IMR-90 (cell line): Measurements from ENCODE around the gene OR4K2. TPM values are rescaled to one million over a fixed set of nuclear protein-coding genes. Genes with fewer than 3 reads are reported as not detected.

Source experiments
- ATAC-seq: fragments of 200-7000 bp; cut with Tn5 transposase; 2 replicates; pipeline ENCODE4 v1.9.1; 2020; ENCODE audit warnings: low read depth, mild to moderate bottlenecking, moderate library complexity
- BruUV-seq: library from RNA; stranded (reverse); fragments of 400-500 nt; replicated peaks from 2 replicates; lab custom pipeline; 2021; lab: Mats Ljungman, UMichigan
- CTCF ChIA-PET: fragments of 300-600 bp; formaldehyde crosslinking; extraction: SDS; loops from one replicate; lab custom pipeline; 2021; ENCODE audit warnings: antibody characterized with exemption; lab: Yijun Ruan, JAX
- POLR2A ChIA-PET: fragments of 300-600 bp; sonication (Branson Sonifier 250); formaldehyde crosslinking; loops from one replicate; lab custom pipeline; 2022; ENCODE audit warnings: antibody characterized with exemption; ENCODE audit not compliant: unreplicated experiment; lab: Charles Lee
- DNase-seq: peaks from one replicate; pipeline ENCODE4 v3.0.0; 2013
- H2AFZ ChIP-seq: replicated peaks from 2 replicates; pipeline ENCODE3; 2013; ENCODE audit warnings: low read length, mild to moderate bottlenecking; ENCODE audit not compliant: poor library complexity
- H2AK5ac ChIP-seq: 2 replicates; pipeline ENCODE4 v1.6.1; 2013; ENCODE audit warnings: low read depth, low read length, inconsistent platforms
- H2AK9ac ChIP-seq: replicated peaks from 2 replicates; pipeline ENCODE3; 2013; ENCODE audit warnings: mild to moderate bottlenecking, low read depth, low read length, moderate library complexity; ENCODE audit not compliant: poor library complexity
- H2BK120ac ChIP-seq: 2 replicates; pipeline ENCODE4 v1.6.1; 2013; ENCODE audit warnings: low read depth, low read length, inconsistent platforms
- H2BK15ac ChIP-seq: 3 replicates; pipeline ENCODE4 v1.6.1; 2013; ENCODE audit warnings: low read depth, low read length, inconsistent platforms
- H2BK20ac ChIP-seq: 2 replicates; pipeline ENCODE4 v1.6.1; 2013; ENCODE audit warnings: low read depth, mild to moderate bottlenecking, inconsistent platforms, low read length, moderate library complexity
- H2BK5ac ChIP-seq: 2 replicates; pipeline ENCODE4 v1.6.1; 2013; ENCODE audit warnings: mild to moderate bottlenecking, low read depth, low read length, inconsistent platforms; ENCODE audit not compliant: poor library complexity, severe bottlenecking
- H3K14ac ChIP-seq: replicated peaks from 2 replicates; pipeline ENCODE4 v1.6.1; 2013; ENCODE audit warnings: low read depth, low read length, inconsistent platforms
- H3K18ac ChIP-seq: 2 replicates; pipeline ENCODE4 v1.6.1; 2013; ENCODE audit warnings: low read depth, low read length, control low read depth
- H3K23ac ChIP-seq: 2 replicates; pipeline ENCODE4 v1.6.1; 2013; ENCODE audit warnings: low read depth, low read length, inconsistent platforms
- H3K27ac ChIP-seq: 2 replicates; pipeline ENCODE4 v1.5.1; 2013; ENCODE audit warnings: mild to moderate bottlenecking, control low read depth, low read length; ENCODE audit not compliant: insufficient read depth
- H3K27me3 ChIP-seq: 2 replicates; pipeline ENCODE4 v1.6.1; 2013; ENCODE audit warnings: low read length; ENCODE audit not compliant: control insufficient read depth, insufficient read depth
- H3K36me3 ChIP-seq: 2 replicates; pipeline ENCODE4 v1.6.1; 2013; ENCODE audit warnings: low read length, mixed read lengths; ENCODE audit not compliant: control insufficient read depth, insufficient read depth
- H3K4ac ChIP-seq: 2 replicates; pipeline ENCODE4 v1.6.1; 2013; ENCODE audit warnings: low read depth, low read length, inconsistent platforms
- H3K4me1 ChIP-seq: 2 replicates; pipeline ENCODE4 v1.6.1; 2013; ENCODE audit warnings: low read length, mixed read lengths; ENCODE audit not compliant: control insufficient read depth, insufficient read depth
- H3K4me2 ChIP-seq: 2 replicates; pipeline ENCODE4 v1.6.1; 2013; ENCODE audit warnings: low read depth, mild to moderate bottlenecking, control low read depth, low read length, moderate library complexity
- H3K4me3 ChIP-seq: 2 replicates; pipeline ENCODE4 v1.5.1; 2013; ENCODE audit warnings: low read depth, mild to moderate bottlenecking, control low read depth, low read length, moderate library complexity; ENCODE audit not compliant: insufficient read depth
- H3K56ac ChIP-seq: 2 replicates; pipeline ENCODE4 v1.6.1; 2013; ENCODE audit warnings: low read length, inconsistent platforms; ENCODE audit not compliant: insufficient read depth; ENCODE audit errors: extremely low read depth
- H3K79me1 ChIP-seq, 2 experiments: 2 replicates each; pipeline ENCODE4 v1.6.1; 2013; ENCODE audit warnings: low read length in 2 of 2, inconsistent platforms in 1 of 2, low read depth in 1 of 2
- H3K9ac ChIP-seq: 2 replicates; pipeline ENCODE4 v1.6.1; 2013; ENCODE audit warnings: low read depth, low read length, control low read depth
- H3K9me1 ChIP-seq: 2 replicates; pipeline ENCODE4 v1.6.1; 2013; ENCODE audit warnings: low read length, inconsistent platforms; ENCODE audit not compliant: insufficient read depth
- H3K9me3 ChIP-seq: 2 replicates; pipeline ENCODE4 v1.6.1; 2013; ENCODE audit warnings: low read length; ENCODE audit not compliant: control insufficient read depth, insufficient read depth
- H4K20me1 ChIP-seq: 2 replicates; pipeline ENCODE4 v1.6.1; 2013; ENCODE audit warnings: low read length, inconsistent platforms; ENCODE audit not compliant: insufficient read depth
- H4K5ac ChIP-seq: 2 replicates; pipeline ENCODE4 v1.6.1; 2013; ENCODE audit warnings: mild to moderate bottlenecking, low read depth, low read length, control low read depth
- H4K8ac ChIP-seq, 2 experiments: 2 replicates each; pipeline ENCODE4 v1.6.1; 2013; ENCODE audit warnings: low read depth in 2 of 2, low read length in 2 of 2, control low read depth in 1 of 2, inconsistent platforms in 1 of 2
- H4K91ac ChIP-seq: 2 replicates; pipeline ENCODE4 v1.6.1; 2013; ENCODE audit warnings: low read depth, low read length, inconsistent platforms; ENCODE audit not compliant: insufficient read depth
- FOS ChIP-seq: fragments of 150-350 bp; IDR thresholded peaks from 2 replicates; pipeline ENCODE4 v1.6.1; 2016; ENCODE audit warnings: low read depth, low read length
- SMC3 ChIP-seq: fragments of 150-350 bp; IDR thresholded peaks from 2 replicates; pipeline ENCODE4 v1.6.1; 2016; ENCODE audit warnings: low read depth, mild to moderate bottlenecking, antibody characterized with exemption, low read length, moderate library complexity
- WGBS, 2 experiments: methylation state at CpG; one replicate each; pipeline versions ENCODE4 v1.1.5 to v1.1.7; 2013; ENCODE audit warnings: missing lambda C conversion rate in 2 of 2; ENCODE audit not compliant: insufficient read length in 1 of 2; ENCODE audit errors: extremely low coverage in 2 of 2; 5-methylcytosine and 5-hydroxymethylcytosine counted together
- dilution Hi-C: fragments of 300-500 bp; cut with HindIII; formaldehyde crosslinking; loops from one replicate; pipeline ENCODE4 v1.14.3; 2018; ENCODE audit warnings: low sequenced_read_pairs; ENCODE audit not compliant: unreplicated experiment
- in situ Hi-C: fragments of 300-500 bp; cut with MboI; formaldehyde crosslinking; loops from 3 replicates; pipeline ENCODE4 v1.14.3; 2019; ENCODE audit warnings: low sequenced_read_pairs, inconsistent platforms, mixed read lengths
- intact Hi-C: fragments of 100-400 bp; cut with micrococcal nuclease; formaldehyde crosslinking; loops from 2 replicates; pipeline ENCODE4 v1.10.0; 2022
- polyA plus RNA-seq, 3 experiments: library from polyadenylated mRNA; depleted of rRNA; stranded (reverse); fragments of >200 nt; gene quantifications; 2 replicates each; pipeline ENCODE4 v1.2.3, GENCODE V29; 2012; ENCODE audit warnings: low replicate concordance in 1 of 3
- total RNA-seq: library from RNA; depleted of rRNA; stranded (reverse); fragments of >200 nt; gene quantifications from 2 replicates; pipeline ENCODE4 v1.2.3, GENCODE V29; 2012

OR4K2 gene
- total and polyA plus RNA-seq, 2 of the 4 experiments (the other 2 are of a cell fraction): not detected

- Histone ChIP-seq H4K5ac (no peak overlapping the region), H3K56ac (no peak overlapping the region), H3K23ac (no peak overlapping the region), H3K27ac (no peak overlapping the region), H4K8ac (no peak overlapping the region), H3K9ac (no peak overlapping the region), H2AK9ac (no peak overlapping the region), H2AFZ (no peak overlapping the region), H3K18ac (no peak overlapping the region), H4K20me1 (no peaks in the 10 kb centered on the region), H2BK120ac (no peak overlapping the region), H3K79me1 (no peaks in the 10 kb centered on the region), H2BK15ac (no peak overlapping the region), H3K9me3 (peaks cover 20% of the 10 kb centered on the region), H3K36me3 (no peaks in the 10 kb centered on the region), H3K4me2 (no peak overlapping the region), H3K4me3 (no peak overlapping the region), H3K4ac (no peak overlapping the region), H4K91ac (no peak overlapping the region), H3K14ac (no peak overlapping the region), H2BK5ac (no peak overlapping the region), H2BK20ac (no peak overlapping the region), H3K4me1 (no peaks in the 10 kb centered on the region), H3K9me1 (no peaks in the 10 kb centered on the region), H3K27me3 (no peaks in the 10 kb centered on the region), H2AK5ac (no peak overlapping the region)
- whole genome bisulfite sequencing, 2 experiments: no CpG with 5 or more reads among the region's 1 CpG
- ChIA-PET CTCF (no interaction called here), POLR2A (no interaction called here)
- no peak for TF ChIP-seq FOS
- no peak for TF ChIP-seq SMC3
- dilution Hi-C loops (no loop called here), intact Hi-C loops (loop anchor here (5.0 kb wide), 1 partner anchor 34 kb away; no protein-coding TSS in a partner anchor), in situ Hi-C loops (no loop called here)
- DNase-seq (no peak), ATAC-seq (no peak)
- no TSS peak for BruUV-seq
Measured at GRCh38 chr14:19917955-19918518, 43.1 kb downstream of the OR4K2 start.
